Measurements from ENCODE around the gene ERI2. TPM values are rescaled to one million over a fixed set of nuclear protein-coding genes. Genes with fewer than 3 reads are reported as not detected.
"Not testable (repeated sequence)": the region's sequence is repeated elsewhere in the genome, so short reads cannot be mapped to it uniquely, and the experiment has no call there.

Gene ERI2
- total RNA-seq, 2 experiments from 2014 or later, result 12.4 to 13.2 TPM

GRCh38 chr16:20760346-20760745 is 45.9 kb downstream of the ERI2 start:
- ChIA-PET POLR2A (no interaction called here), CTCF (no interaction called here)
- Mint-ChIP-seq H3K4me1 (peaks cover 23% of the 10 kb centered on the region), H3K9me3 (peaks cover 8% of the 10 kb centered on the region), H3K4me3 (no peak overlapping the region), H3K27me3 (no peaks in the 10 kb centered on the region), H3K27ac (no peak overlapping the region), H3K36me3 (ENCODE audit: low read depth) (peaks cover 6% of the 10 kb centered on the region)
- DNase-seq, result no peak

GRCh38 chr16:20755799-20756198 is 50.5 kb downstream of the ERI2 start:
- H3K27me3 Mint-ChIP-seq, result peaks cover 18% of the 10 kb centered on the region
- POLR2A ChIA-PET, result interaction anchor here (1.3 kb wide), 1 partner anchor 14 kb away, joined by 4 read pairs; the partner anchor contains the start of gene THUMPD1
- CTCF ChIA-PET, result interaction anchor here (1.3 kb wide), 1 partner anchor 44 kb away, joined by 3 read pairs; no protein-coding TSS in a partner anchor
- H3K36me3 Mint-ChIP-seq (ENCODE audit: low read depth); H3K4me1 Mint-ChIP-seq; H3K27ac Mint-ChIP-seq; DNase-seq; H3K9me3 Mint-ChIP-seq; H3K4me3 Mint-ChIP-seq: not testable (repeated sequence)

- H3K27ac Mint-ChIP-seq, result no peak overlapping the region
- H3K4me3 Mint-ChIP-seq, result no peak overlapping the region
- CTCF ChIA-PET, result interaction anchor here (1.0 to 1.3 kb wide), 2 partner anchors 20 to 45 kb away, joined by 3 read pairs; no protein-coding TSS in a partner anchor
Measured at GRCh38 chr16:20755238-20755637, 51.0 kb downstream of the ERI2 start.

DNA sequence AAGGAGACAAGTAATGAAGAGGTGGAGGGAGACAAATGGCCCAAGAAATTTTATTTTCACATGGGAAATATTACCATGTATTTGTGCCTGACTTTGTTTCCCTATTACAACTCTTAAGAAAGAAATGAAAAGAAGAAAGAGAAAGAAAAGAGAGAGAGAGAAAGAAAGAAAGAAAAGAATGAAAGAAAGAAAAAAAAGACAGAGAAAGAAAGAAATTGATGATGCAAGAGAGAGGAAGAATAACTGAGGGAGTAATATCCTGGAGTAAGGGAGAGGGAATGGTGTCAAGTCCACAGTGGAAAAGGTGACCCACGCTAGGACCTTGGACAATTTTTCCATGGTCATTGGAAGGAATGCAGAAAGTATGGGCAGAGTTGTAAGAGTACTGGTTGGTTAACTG is 52.5 kb downstream of the ERI2 start:
- Mint-ChIP-seq H3K4me1 (no peaks in the 10 kb centered on the region), H3K4me3 (no peak overlapping the region), H3K27ac (no peak overlapping the region), H3K9me3 (no peaks in the 10 kb centered on the region), H3K36me3 (ENCODE audit: low read depth) (no peaks in the 10 kb centered on the region), H3K27me3 (peaks cover 20% of the 10 kb centered on the region)
- ChIA-PET CTCF (no interaction called here), POLR2A (no interaction called here)
- DNase-seq, result no peak

More at GRCh38 chr16:20755238-20755637, 51.0 kb downstream of the ERI2 start:
- Mint-ChIP-seq H3K27me3 (peaks cover 20% of the 10 kb centered on the region), H3K4me1 (no peaks in the 10 kb centered on the region), H3K9me3 (no peaks in the 10 kb centered on the region), H3K36me3 (ENCODE audit: low read depth) (peaks cover 3% of the 10 kb centered on the region)
- DNase-seq, result no peak
- POLR2A ChIA-PET, result interaction anchor here (1.0 to 1.3 kb wide), 2 partner anchors 8 to 13 kb away, joined by 3 to 4 read pairs; partner anchors contain the start of genes ACSM3 and THUMPD1

DNA sequence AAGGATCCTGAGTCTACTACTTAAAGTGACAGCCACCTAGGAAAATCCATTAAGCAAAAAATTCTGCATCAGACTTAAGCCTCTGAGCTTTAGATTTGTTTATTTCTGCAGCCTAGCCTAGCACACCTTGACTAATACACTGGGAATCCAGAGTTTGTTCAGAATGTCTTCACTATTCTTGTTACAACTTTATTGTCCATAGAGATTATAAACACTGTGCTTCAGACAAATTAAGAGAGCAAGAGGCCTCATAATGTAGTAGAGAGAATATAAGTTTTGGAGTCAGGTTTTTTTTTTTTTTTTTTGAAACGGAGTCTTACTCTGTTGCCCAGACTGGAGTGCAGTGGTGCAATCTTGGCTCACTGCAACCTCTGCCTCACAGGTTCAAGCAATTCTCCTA is 55.7 kb downstream of the ERI2 start:
- H3K27me3 Mint-ChIP-seq, result peaks cover 20% of the 10 kb centered on the region
- H3K27ac Mint-ChIP-seq, result no peak overlapping the region
- H3K9me3 Mint-ChIP-seq, result peaks cover 10% of the 10 kb centered on the region
- H3K4me1 Mint-ChIP-seq, result no peaks in the 10 kb centered on the region
- DNase-seq, result no peak
- H3K4me3 Mint-ChIP-seq, result no peak overlapping the region
- CTCF ChIA-PET, result interaction anchor here (1.0 to 1.1 kb wide), 2 partner anchors 9 to 14 kb away, joined by 4 read pairs; partner anchors contain the start of gene THUMPD1
- peaks cover 9% of the 10 kb centered on the region for H3K36me3 Mint-ChIP-seq (ENCODE audit: low read depth)
- POLR2A ChIA-PET, result no interaction called here

- no peak overlapping the region for H3K27ac Mint-ChIP-seq
Measured at GRCh38 chr16:20749474-20749873, 56.8 kb downstream of the ERI2 start.

GRCh38 chr16:20747030-20747816 is 59.0 kb downstream of the ERI2 start:
- peaks cover 2% of the 10 kb centered on the region for H3K27me3 Mint-ChIP-seq
- CTCF ChIA-PET, result no interaction called here
- POLR2A ChIA-PET, result no interaction called here
- peaks cover 10% of the 10 kb centered on the region for H3K9me3 Mint-ChIP-seq
- H3K4me1 Mint-ChIP-seq, result peaks cover 2% of the 10 kb centered on the region
- peaks cover 9% of the 10 kb centered on the region for H3K36me3 Mint-ChIP-seq (ENCODE audit: low read depth)
- H3K27ac Mint-ChIP-seq, result no peak overlapping the region
- DNase-seq, result no peak
- no peak overlapping the region for H3K4me3 Mint-ChIP-seq

More at GRCh38 chr16:20749474-20749873, 56.8 kb downstream of the ERI2 start:
- ChIA-PET POLR2A (no interaction called here), CTCF (no interaction called here)
- H3K27me3 Mint-ChIP-seq, result peaks cover 14% of the 10 kb centered on the region
- H3K4me3 Mint-ChIP-seq, result no peak overlapping the region
- peaks cover 9% of the 10 kb centered on the region for H3K36me3 Mint-ChIP-seq (ENCODE audit: low read depth)
- H3K9me3 Mint-ChIP-seq, result peaks cover 10% of the 10 kb centered on the region
- DNase-seq, result no peak
- H3K4me1 Mint-ChIP-seq, result no peaks in the 10 kb centered on the region

GRCh38 chr16:20746461-20746860 is 59.8 kb downstream of the ERI2 start:
- Mint-ChIP-seq H3K4me1 (peaks cover 6% of the 10 kb centered on the region), H3K27ac (no peak overlapping the region), H3K36me3 (ENCODE audit: low read depth) (peaks cover 9% of the 10 kb centered on the region), H3K9me3 (peaks cover 10% of the 10 kb centered on the region), H3K27me3 (peaks cover 2% of the 10 kb centered on the region), H3K4me3 (no peak overlapping the region)
- no peak for DNase-seq
- POLR2A ChIA-PET, result no interaction called here
- CTCF ChIA-PET, result no interaction called here

Other genes starting within 250 kb of the ERI2 start
- not detected for gene ACSM2B, start 230.1 kb downstream of the ERI2 start, total RNA-seq
- not detected for gene ACSM1, start 108.8 kb downstream of the ERI2 start, total RNA-seq
- gene THUMPD1, start 64.7 kb downstream of the ERI2 start, total RNA-seq, result 10 to 100 TPM; 45.1 to 45.2 TPM
- 1 to 10 TPM; 3.6 to 4.3 TPM for gene ACSM3, start 42.5 kb downstream of the ERI2 start, total RNA-seq
- 10 to 100 TPM; 16.2 to 17.4 TPM for gene REXO5, start 55 bp upstream of the ERI2 start, total RNA-seq
- gene DCUN1D3, start 93.9 kb upstream of the ERI2 start, total RNA-seq, result 10 to 100 TPM; 20.7 to 21.6 TPM
- 10 to 100 TPM; 45.2 to 47.0 TPM for gene LYRM1, start 94.3 kb upstream of the ERI2 start, total RNA-seq